ENCODE results near the gene PANK1.

Gene PANK1

GRCh38 chr10:89613582-89613981, 31.5 kb downstream of the PANK1 start:
- DNase-seq: no peak

DNA sequence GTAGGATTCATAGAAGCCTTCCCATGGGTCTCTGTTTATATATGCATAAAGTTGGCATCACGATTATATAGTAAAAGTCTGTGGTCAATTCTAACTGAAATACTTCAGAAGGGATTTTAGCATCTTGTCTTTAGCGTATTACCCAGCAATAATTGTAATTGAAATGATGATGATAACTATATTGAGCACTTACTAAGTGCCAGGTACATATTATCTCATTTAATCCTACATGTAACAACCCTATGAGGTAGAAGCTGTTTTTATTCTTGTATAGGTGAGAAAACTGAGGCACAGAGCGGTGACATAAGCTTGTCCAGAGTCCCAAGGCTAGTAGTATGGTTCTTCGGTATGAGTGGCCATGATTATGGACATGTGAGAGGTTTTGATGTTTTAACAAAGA, 33.8 kb downstream of the PANK1 start:
- no peak for DNase-seq

- DNase-seq: no peak
These were observed 35.2 kb downstream of the PANK1 start for GRCh38 chr10:89609833-89610346.

DNA sequence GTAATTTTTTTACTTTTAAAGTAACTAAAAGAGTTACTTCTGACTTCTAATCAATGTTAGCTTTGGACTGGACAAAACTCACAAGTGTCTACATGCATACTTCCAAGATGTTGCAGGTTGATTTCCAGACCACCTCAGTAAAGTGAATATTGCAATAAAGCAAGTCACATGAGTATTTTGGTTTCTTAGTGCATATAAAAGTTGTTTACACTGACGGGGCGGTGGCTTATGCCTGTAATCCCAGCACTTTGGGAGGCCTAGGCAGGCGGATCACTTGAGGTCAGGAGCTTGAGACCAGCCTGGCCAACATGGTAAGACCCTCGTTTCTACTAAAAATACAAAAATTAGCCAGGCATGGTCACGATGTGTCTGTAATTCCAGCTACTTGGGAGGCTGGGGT, 40.8 kb downstream of the PANK1 start:
- DNase-seq: no peak

GRCh38 chr10:89602919-89603318, 42.1 kb downstream of the PANK1 start:
- no peak for DNase-seq

DNA sequence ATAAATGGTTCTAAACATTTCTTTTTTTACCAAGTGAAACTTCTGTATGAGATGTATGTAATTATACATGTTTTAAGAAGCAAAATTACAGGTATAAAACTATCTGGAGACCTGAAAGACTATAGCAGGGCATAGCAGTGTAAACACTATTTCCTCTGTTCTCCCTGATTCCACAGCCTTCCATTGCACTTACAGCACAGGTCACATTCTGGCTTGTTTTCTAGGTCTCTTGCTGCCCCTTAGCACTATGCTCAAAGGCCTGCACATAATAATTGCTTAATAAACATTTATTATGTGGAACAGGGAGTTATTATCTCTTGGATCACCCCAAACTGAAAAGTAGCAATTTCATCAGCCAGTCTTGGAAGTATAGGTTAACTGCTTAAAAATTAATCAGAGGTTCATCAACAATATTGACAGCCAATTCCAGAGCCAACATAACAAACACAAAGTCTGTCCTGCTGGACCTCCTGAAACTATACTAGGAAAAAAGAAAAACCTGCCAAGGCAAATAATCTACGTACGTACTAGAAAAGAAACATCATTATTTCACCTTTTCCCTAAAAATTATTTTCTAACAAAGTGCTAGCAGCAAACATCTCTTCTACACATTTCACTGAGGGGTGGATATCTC, 43.2 kb downstream of the PANK1 start:
- no peak for DNase-seq

DNA sequence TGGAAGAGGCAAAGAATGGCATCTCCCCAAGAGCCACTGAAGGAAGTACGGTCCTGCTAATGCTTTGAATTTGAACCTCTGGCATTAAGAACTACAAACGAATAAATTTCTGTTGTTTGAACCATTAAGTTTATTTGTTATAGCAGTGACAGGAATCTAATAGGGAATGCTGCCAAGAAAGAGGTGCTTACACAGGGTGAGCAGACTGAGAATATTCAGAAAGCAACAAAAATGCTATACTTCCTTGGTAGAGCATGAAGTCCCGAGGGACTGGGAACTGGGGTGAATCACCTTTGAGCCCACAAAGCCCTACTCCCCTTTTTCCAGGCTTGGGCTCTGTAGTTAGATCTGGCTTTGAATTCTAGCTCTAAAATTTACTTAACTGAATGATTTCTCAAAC, 45.0 kb downstream of the PANK1 start:
- no peak for DNase-seq

DNA sequence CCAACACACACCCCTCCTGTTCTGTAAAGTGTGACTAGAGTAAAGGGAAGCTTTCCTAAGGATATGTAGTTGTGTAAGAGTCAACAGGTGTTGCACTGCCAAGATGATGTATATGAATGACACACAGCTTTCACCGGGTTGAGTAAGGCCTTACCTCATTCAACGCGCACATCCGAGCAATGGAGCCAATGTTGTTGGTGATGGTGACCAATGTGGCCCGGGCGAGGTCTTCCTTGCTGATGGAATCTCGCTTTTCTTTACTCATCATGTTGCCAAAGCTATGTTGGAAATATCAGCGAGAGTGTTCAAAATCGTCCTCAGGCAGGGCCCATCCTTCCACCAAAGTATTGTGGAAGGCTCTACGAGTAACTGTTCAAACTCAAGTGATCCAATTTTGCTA, 52.0 kb downstream of the PANK1 start:
- DNase-seq: no peak

DNA sequence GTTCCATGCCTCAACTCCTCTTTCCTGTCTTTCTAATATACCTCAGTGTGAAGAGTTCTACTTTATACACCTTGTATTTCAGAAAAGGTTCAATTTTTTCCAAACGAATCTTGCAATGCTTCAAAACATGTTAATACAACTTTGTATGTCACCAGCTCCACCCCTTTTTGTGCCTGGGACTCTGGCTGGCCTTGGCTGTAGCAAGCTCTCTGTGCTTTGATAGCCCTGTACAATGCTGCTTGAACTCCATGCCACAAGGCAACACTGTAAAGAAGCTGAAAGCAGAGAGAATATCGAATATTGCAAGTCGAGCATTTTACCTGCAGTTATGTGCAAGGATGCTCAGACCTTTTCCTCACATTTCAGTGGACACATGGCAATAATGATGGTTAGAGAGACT, 52.5 kb downstream of the PANK1 start:
- no peak for DNase-seq

GRCh38 chr10:89591796-89592271, 53.2 kb downstream of the PANK1 start:
- DNase-seq: no peak

GRCh38 chr10:89591111-89591795, 53.8 kb downstream of the PANK1 start:
- no peak for DNase-seq

DNA sequence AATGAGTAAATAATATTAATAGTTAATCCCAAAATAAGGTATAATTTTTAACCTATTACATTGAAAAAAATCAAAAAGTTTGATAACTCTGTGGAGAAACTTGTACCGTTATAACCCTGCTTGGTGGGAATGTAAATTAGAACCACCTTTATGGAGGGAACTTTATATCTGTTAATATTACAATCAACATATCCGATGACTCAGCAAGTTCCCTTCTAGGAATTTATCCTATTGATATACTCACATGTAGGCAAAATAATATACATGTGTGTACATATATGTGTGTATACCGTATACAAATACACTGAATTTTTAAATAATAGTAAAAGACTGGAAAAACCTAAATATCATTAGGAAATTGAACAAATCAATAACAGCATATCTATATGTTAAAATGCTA, 54.7 kb downstream of the PANK1 start:
- DNase-seq: no peak

DNA sequence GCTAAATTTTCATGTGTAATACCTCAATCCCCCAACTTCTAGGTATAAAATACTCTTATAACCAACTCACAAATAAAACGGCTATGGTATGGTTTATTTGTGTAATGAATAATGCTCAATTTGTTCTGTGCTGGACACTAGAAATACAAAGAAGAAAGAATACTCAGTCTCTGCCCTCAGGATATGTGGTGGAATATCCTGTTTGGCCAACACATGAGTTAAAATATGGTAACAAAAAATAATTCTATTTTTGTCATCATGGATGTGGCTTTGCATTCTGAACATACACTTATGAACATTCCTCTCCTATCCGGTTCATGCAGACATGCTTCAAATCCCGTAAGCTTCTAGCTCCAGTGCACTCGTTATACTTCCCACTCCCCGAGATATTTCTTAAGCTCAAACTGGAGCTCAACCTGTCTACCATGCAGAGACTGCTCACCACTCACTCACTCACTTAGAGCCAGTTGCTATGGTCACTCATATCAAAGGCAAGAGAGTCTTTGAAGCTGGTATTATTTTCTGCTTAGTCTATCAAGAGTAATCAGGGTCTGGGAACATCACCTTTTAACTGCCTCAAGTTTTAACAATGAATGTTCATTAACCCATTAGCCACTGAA, 55.8 kb downstream of the PANK1 start:
- no peak for DNase-seq

DNA sequence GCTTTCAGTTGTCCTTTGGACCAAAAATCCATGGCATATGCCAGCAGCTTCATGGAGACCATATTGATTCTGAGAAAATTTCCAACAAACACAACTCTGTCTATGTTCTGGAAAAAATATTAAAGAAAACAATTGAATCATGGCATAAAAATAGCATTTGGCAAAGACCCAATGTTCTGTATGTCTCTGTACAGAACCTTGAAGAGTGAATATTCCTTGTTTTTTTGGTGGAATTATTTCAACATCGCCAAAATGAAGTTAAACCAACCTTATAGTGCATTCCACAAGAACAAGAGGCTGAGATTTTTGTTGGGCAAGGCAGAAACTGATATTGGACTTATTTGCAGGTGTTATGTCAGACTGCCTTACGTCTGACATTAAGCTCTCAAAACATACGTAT, 56.4 kb downstream of the PANK1 start:
- no peak for DNase-seq

GRCh38 chr10:89582022-89582421, 63.0 kb downstream of the PANK1 start:
- DNase-seq: no peak

DNA sequence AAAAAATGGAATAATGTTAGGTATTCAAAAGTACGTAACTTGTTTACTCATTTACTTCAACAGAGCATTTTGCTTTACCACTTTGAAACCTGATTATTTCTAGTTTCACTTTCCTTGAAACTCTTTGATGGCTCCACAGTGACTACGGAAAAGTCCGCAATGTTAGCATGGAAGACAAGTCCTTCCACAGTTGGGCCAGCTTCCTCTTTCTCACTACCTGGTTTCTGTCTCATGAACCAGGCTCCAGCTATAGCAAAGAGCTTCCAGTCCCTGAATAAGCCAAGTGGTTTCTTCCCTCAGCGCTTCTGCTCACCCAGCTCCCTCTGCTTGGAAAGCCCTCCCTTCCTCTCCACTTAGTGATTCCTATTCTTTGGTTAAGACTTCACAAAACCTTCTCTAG, 64.8 kb downstream of the PANK1 start:
- no peak for DNase-seq

- DNase-seq: no peak
These were observed 68.3 kb downstream of the PANK1 start for GRCh38 chr10:89576696-89577095.

DNA sequence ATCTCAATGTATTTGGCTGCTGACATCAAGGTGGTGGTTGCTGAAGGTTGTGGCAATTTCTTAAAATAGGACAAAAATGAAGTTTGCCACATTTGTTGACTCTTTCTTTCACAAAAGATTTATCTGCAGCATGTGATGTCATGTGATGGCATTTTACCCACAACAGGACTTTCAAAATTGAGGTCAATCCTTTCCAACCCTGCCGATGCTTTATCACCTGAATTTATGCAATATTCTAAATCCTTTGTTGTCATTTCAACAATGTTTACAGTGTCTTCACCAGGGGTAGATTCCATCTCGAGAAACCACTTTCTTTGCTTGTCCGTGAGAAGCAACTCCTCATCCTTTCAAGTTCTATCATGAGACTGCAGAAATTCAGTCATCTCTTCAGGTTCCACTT, 69.0 kb downstream of the PANK1 start:
- no peak for DNase-seq

GRCh38 chr10:89575031-89575430, 70.0 kb downstream of the PANK1 start:
- no peak for DNase-seq

DNA sequence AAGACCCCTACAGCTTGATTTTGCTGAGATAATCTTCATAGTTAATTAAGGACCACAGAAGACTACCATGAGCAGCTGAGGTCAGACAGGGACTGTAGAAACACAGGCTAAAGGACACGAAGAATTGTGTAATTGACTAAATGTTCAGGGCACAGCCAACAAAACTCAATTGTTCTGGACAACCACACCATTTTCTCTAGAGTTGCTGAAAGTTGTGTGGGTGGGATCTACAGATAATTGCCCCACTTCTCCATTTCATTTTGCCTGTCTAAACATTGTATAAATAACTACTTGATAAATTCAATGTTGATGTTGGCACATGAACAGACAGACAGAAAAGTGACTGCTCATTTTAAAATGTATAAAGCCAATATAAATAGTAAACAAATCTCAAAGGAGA, 70.7 kb downstream of the PANK1 start:
- no peak for DNase-seq

- DNase-seq: no peak
These were observed 77.3 kb downstream of the PANK1 start for GRCh38 chr10:89567576-89568245.

DNA sequence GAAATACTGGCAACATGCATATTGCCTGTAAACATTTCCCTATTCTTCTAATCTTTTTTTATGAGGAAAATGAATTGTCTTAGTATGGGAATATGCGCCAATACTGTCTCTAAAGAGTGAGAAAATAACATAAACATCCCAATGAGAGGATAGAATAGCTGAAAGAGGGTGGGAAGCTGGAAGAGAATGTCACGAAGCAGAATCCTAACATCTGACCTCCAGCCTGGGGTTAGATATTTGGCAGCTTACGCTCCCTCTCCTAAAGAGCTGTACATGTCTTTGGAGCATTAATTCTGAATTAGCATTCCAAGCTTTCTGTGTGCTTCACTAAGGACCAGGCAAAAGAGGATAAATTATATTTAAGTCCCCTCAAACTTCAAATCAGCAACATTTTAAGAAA, 78.0 kb downstream of the PANK1 start:
- no peak for DNase-seq

- no peak for DNase-seq
These were observed 78.7 kb downstream of the PANK1 start for GRCh38 chr10:89566095-89566950.
